HG03432 (cell line): ENCODE measurements around the gene ERFL.
"Not testable (repeated sequence)": the region's sequence is repeated elsewhere in the genome, so short reads cannot be mapped to it uniquely, and the experiment has no call there.

Experiments
- ATAC-seq: cut with Tn5 transposase; IDR thresholded peaks from one replicate; pipeline ENCODE4 v1.9.1; 2021; ENCODE audit warnings: mild to moderate bottlenecking, moderate library complexity; ENCODE audit not compliant: unreplicated experiment

The ERFL gene

GRCh38 chr19:41944336-41944735 lies 16.1 kb upstream of the ERFL start:
- no peak for ATAC-seq

- ATAC-seq = no peak
Measured at GRCh38 chr19:41941410-41942202, 13.4 kb upstream of the ERFL start.

- ATAC-seq = no peak
Measured at GRCh38 chr19:41940731-41941409, 12.6 kb upstream of the ERFL start.

GRCh38 chr19:41939861-41940730 lies 11.8 kb upstream of the ERFL start:
- ATAC-seq = no peak

- not testable (repeated sequence) for ATAC-seq
Measured at GRCh38 chr19:41939209-41939608, 11.0 kb upstream of the ERFL start.

GRCh38 chr19:41937525-41938468 lies 9.5 kb upstream of the ERFL start:
- no peak for ATAC-seq

GRCh38 chr19:41936961-41937360 lies 8.7 kb upstream of the ERFL start:
- no peak for ATAC-seq

GRCh38 chr19:41936416-41936850 lies 8.2 kb upstream of the ERFL start:
- ATAC-seq = no peak

GRCh38 chr19:41935760-41936415 lies 7.6 kb upstream of the ERFL start:
- ATAC-seq = no peak

- ATAC-seq = no peak
Measured at GRCh38 chr19:41934849-41935374, 6.7 kb upstream of the ERFL start.

- ATAC-seq = no peak
Measured at GRCh38 chr19:41933693-41934426, 5.6 kb upstream of the ERFL start.

- no peak for ATAC-seq
Measured at GRCh38 chr19:41932720-41933332, 4.6 kb upstream of the ERFL start.

GRCh38 chr19:41932259-41932719 lies 4.0 kb upstream of the ERFL start:
- ATAC-seq = no peak

GRCh38 chr19:41930926-41931592 lies 2.8 kb upstream of the ERFL start:
- no peak for ATAC-seq

- ATAC-seq = no peak
Measured at GRCh38 chr19:41930322-41930722, 2.1 kb upstream of the ERFL start.

- ATAC-seq = no peak
Measured at GRCh38 chr19:41929536-41930071, 1.4 kb upstream of the ERFL start.

GRCh38 chr19:41928754-41929535 lies 696 bp upstream of the ERFL start:
- ATAC-seq = no peak
